GM12872 (cell line): ENCODE measurements around the gene GM2A.

Experiments
- TF ChIP-seq, protein P1 (sequence below): IDR thresholded peaks from 3 replicates; pipeline ENCODE4 v1.5.1; 2011; ENCODE audit warnings: low read depth, mild to moderate bottlenecking, low read length, moderate library complexity; ENCODE audit not compliant: insufficient read depth

GM2A gene

DNA sequence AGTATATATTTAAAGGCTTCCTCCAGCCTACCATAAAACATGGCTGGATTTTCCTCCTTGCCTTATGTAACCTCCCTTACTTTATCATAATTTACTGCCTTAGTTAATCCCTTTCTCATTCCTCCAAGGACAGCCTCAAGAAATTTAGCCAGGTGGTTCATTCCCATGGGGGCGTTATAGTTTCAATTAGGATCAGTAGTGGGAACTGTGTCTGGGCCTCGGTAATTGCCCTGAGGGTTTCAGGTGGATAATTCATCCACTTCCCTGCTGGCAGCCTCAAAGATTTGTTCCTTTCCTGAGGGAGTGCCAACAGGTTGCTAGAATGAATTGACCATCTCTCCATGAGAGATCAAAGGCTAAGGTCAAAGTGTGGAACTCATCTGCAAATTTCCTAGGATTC, 4.3 kb upstream of the GM2A start:
- TF ChIP-seq, protein P1, sequence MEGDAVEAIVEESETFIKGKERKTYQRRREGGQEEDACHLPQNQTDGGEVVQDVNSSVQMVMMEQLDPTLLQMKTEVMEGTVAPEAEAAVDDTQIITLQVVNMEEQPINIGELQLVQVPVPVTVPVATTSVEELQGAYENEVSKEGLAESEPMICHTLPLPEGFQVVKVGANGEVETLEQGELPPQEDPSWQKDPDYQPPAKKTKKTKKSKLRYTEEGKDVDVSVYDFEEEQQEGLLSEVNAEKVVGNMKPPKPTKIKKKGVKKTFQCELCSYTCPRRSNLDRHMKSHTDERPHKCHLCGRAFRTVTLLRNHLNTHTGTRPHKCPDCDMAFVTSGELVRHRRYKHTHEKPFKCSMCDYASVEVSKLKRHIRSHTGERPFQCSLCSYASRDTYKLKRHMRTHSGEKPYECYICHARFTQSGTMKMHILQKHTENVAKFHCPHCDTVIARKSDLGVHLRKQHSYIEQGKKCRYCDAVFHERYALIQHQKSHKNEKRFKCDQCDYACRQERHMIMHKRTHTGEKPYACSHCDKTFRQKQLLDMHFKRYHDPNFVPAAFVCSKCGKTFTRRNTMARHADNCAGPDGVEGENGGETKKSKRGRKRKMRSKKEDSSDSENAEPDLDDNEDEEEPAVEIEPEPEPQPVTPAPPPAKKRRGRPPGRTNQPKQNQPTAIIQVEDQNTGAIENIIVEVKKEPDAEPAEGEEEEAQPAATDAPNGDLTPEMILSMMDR, result no peak

DNA sequence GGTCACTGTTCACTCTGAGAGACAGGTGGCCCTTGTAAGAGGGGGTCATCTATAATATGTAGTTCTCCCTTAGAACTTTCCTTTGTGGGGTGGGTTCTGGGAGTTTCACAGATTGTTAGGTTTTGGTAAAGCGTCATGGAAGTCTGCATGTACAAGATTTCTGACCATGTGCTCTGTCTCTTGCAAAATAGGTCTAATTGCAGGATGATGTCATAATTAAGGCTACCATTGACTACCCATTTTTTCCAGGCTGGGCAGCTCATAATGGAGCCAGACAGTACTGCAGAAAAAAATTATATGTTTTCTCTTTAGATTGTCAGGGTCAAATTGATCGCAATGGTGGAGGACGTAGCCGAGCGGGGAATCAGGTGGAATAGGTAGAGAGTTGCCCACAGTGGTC, 3.7 kb upstream of the GM2A start:
- TF ChIP-seq, protein P1, result no peak

DNA sequence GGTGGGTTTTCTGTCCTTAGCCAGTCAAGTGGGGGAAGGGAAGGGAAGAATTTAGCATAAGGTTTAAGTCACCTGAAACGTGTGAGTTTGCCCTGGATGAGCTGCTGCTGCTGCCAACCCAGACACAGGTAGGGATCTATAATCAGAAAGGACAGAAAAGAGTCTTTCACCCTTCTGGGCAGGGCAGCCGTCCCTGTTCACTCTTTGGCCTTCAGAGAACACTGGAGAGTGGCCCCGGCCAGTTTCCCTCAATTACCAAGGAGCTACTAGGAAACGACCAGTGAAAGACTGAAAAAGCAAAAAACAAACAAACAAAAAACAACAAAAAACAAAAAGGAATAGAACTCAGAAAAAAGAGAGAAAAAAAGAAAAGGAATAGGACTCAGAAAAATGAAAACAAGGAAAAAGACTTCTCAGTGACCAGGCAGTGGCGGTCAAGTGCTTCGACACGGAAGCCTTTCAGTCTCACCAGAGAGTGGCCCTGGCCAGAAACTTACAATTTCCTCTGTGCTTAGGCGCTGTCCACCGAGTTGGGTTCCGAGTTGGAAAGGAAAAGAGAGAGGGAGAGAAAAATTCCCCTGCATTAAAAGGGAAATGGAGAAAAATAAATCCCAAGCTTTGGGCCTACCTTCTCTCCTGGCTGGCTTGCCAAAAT, 2.5 kb upstream of the GM2A start:
- TF ChIP-seq, protein P1, result no peak

DNA sequence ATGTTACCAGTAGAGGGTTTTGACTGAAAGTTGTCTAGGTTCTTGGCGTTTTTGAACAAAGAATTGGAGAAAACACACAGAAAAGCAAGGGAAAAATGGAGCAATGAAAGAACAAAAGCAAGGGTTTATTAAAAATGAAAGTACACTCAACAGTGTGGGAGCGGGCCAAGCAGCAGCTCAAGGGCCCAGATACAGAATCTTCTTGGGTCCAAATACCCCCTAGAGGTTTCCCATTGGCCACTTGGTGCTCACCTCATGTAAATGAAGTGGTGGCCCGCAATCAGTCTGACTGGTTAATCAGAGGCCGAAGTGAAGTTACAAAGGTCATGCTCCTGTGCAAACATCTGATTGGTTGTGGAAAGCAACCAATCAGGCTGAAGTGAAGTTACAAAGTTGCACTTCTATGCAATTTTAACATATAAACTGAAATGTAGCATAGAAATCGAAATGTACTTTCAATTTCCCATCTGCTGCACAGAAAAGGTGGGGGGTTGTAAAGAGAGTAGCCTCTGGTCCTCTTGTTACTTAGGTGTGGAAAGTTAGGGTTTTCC, 1.9 kb upstream of the GM2A start:
- TF ChIP-seq, protein P1, result no peak

DNA sequence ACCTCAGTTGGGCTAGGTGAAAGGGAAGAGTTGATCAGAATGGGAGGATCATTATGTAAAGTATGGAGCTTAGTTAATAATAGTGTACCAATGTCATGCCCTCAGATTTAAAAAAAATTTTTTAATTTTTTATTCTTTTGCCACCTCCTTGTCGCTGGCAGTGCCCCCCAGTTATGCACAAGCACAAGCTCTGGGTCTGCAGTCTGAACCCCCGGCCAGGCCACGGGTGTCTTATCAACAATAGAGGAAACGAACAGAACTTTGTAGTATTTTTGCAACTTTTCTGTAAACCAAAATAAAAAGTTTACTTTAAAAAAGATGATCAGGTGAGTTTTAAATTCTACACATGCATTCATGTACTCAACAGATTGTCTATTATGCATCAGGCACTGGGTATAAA, 1.4 kb upstream of the GM2A start:
- TF ChIP-seq, protein P1, result no peak

DNA sequence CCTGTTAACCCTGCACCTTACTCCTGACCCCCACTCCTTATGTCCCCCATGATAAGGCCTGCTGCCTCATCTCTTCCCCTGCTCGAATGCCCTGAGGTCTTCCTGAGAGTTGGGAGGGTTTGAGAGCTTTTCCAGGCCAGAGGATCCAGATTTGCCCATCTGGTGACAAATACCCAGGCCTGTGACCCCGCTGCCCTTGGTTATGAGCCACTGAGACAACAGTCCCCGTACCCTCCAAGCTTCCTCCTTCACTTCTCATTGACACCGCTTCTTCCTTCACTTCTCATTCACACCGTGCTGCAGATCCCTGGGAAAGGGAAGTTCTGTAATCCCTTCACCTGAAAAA, 593 bp downstream of the GM2A start:
- TF ChIP-seq, protein P1, result no peak

DNA sequence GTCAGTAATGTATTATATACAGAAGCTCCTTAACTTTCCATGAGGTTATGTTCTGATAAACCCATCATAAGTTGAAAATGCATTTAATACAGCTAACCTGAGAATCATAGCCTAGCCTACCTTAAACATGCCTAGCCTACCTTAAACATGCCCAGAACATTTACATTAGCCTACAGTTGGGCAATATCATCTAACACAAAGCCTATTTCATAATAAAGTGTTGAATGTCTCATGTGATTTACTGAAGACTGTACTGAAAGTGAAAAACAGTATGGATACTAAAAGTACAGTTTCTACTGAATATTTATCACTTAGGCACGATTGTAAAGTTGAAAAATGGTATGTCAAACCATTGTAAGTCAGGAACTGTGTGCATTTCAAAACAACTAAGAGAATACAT, 1.6 kb downstream of the GM2A start:
- TF ChIP-seq, protein P1, result no peak
